K562 (cell line): ENCODE measurements around the gene PDZK1IP1. TPM values are rescaled to one million over a fixed set of nuclear protein-coding genes. Genes with fewer than 3 reads are reported as not detected.
A peak's percentile ranks its signal among the peaks of the same experiment; 100 is the strongest.

ENCODE experiments used
- ARID2 ChIP-seq: fragments of 450-650 bp; IDR thresholded peaks from 2 replicates; pipeline ENCODE4 v1.6.1; 2017; ENCODE audit warnings: antibody characterized with exemption, mild to moderate bottlenecking
- C11orf30 ChIP-seq: fragments of 450-650 bp; IDR thresholded peaks from 2 replicates; pipeline ENCODE4 v1.6.1; 2016; ENCODE audit warnings: low read depth, mild to moderate bottlenecking
- GABPA ChIP-seq: fragments of 200-800 bp; sonication (Bioruptor generic); conservative IDR thresholded peaks from 2 replicates; pipeline ENCODE4 v1.6.1; 2016; ENCODE audit warnings: low read depth, missing genetic modification characterization, missing compliant biosample characterization
- KDM1A ChIP-seq, 2 experiments: fragments of 450-650 bp; IDR thresholded peaks; 2 replicates each; pipeline ENCODE4 v1.6.1; 2016; ENCODE audit warnings: mild to moderate bottlenecking in 2 of 2
- MED1 ChIP-seq: sonication (generic); formaldehyde crosslinking; IDR thresholded peaks from 2 replicates; pipeline ENCODE4 v1.8.1; 2023; ENCODE audit warnings: missing genetic modification reagents, borderline replicate concordance
- MYBL2 ChIP-seq, 2 experiments: fragments of 450-650 bp in 1 of 2; sonication (generic) in 1 of 2; formaldehyde crosslinking in 1 of 2; IDR thresholded peaks; 2 replicates each; pipeline versions ENCODE4 v1.6.1 to v1.8.1; 2017 to 2022; ENCODE audit warnings: borderline replicate concordance in 1 of 2, inconsistent platforms in 1 of 2, low read depth in 1 of 2, mild to moderate bottlenecking in 1 of 2, missing genetic modification reagents in 1 of 2, moderate library complexity in 1 of 2
- TAF7 ChIP-seq: fragments of 450-650 bp; IDR thresholded peaks from 2 replicates; pipeline ENCODE4 v1.6.1; 2016; ENCODE audit warnings: missing genetic modification characterization, missing compliant biosample characterization
- ZBED1 ChIP-seq: IDR thresholded peaks from 2 replicates; pipeline ENCODE4 v1.6.1; 2014
- ZFP30 ChIP-seq: fragments of 250-450 bp; sonication (Bioruptor Pico); IDR thresholded peaks from 2 replicates; pipeline ENCODE4 v1.8.0; 2022; ENCODE audit warnings: moderate library complexity, mild to moderate bottlenecking, inconsistent platforms, borderline replicate concordance
- ZNF24 ChIP-seq: fragments of 450-650 bp; IDR thresholded peaks from 2 replicates; pipeline ENCODE4 v1.6.1; 2016
- ZNF277 ChIP-seq: fragments of 250-450 bp; sonication (Bioruptor Pico); IDR thresholded peaks from 2 replicates; pipeline ENCODE4 v1.8.0; 2022; ENCODE audit warnings: inconsistent platforms, mild to moderate bottlenecking, moderate library complexity, borderline replicate concordance
- ZNF395 ChIP-seq: fragments of 200-800 bp; sonication (Bioruptor generic); IDR thresholded peaks from 2 replicates; pipeline ENCODE4 v1.6.1; 2017; ENCODE audit warnings: missing genetic modification characterization, missing compliant biosample characterization
- ZNF436 ChIP-seq: fragments of 250-450, 450-650 bp; sonication (Bioruptor Pico); formaldehyde crosslinking; IDR thresholded peaks from 2 replicates; pipeline ENCODE4 v1.7.0; 2020; ENCODE audit warnings: mild to moderate bottlenecking
- ZNF449 ChIP-seq: fragments of 250-450 bp; sonication (Bioruptor Pico); IDR thresholded peaks from 2 replicates; pipeline ENCODE4 v1.8.0; 2022; ENCODE audit warnings: moderate library complexity, mild to moderate bottlenecking, inconsistent platforms
- polyA plus RNA-seq, 8 experiments: library from polyadenylated mRNA; depleted of rRNA in 4 of 8; stranded (reverse) in 5 of 8; unstranded in 3 of 8; fragments of >200 nt; fragmentation: Nextera tagmentation in 2 of 8; fragmentation: Illumina TruSeq in 1 of 8; extraction: Ambion mirVana in 2 of 8; extraction: Trizol in 1 of 8; gene quantifications; 2 replicates each; pipeline versions ENCODE4 v1.2.1 to v1.2.3, GENCODE V29; 2011 to 2014; ENCODE audit warnings: inconsistent platforms in 1 of 8, missing spikeins in 1 of 8
- total RNA-seq, 7 experiments: library from RNA; depleted of rRNA in 6 of 7; stranded (reverse); fragments of >200 nt in 6 of 7; fragmentation: Illumina TruSeq in 2 of 7; extraction: Trizol in 2 of 7; gene quantifications; 2 replicates each; pipeline versions ENCODE4 v1.2.1 to v1.2.3, GENCODE V29; 2011 to 2021; ENCODE audit warnings: low replicate concordance in 1 of 7

The PDZK1IP1 gene
- total and polyA plus RNA-seq, 9 of the 15 experiments (the other 6 are each of a cell fraction or from before 2014, with no cell fraction given), result 0.17 to 0.68 (median 0.53) TPM; not detected in 2

GRCh38 chr1:47179017-47179987, 10.5 kb downstream of the PDZK1IP1 start (continued):
- TF ChIP-seq ZNF449 (CRISPR knock-in tag) (no peak), TAF7 (tag) (no peak), KDM1A (IDR thresholded peaks at IDR 0.05) (peak in 1 of 2 experiments; percentile 91; a peak in 2 of 4 replicates), ARID2 (peak; percentile 96), GABPA (tag) (peak; percentile 87), ZNF436 (CRISPR knock-in tag) (no peak), ZNF277 (CRISPR knock-in tag) (no peak), C11orf30 (peak; percentile 98), MYBL2 (IDR thresholded peaks at IDR 0.05; ENCODE audit: low read depth) (no peak), MYBL2 (CRISPR knock-in tag; IDR thresholded peaks at IDR 0.05; ENCODE audit: borderline replicate concordance) (no peak), ZNF24 (peak; percentile 83), ZFP30 (no peak), ZNF395 (no peak), MED1 (CRISPR knock-in tag) (no peak), ZBED1 (0 out of 2 replicates have a peak, but pooled peaks have one; percentile 38)
